Heart left ventricle (tissue), 13 donors: Measurements from ENCODE around the gene SLC16A5.

Experiments used
- CTCF ChIP-seq, 12 donors: fragments of 200-600 bp; sonication (generic) in 4 of 12; IDR thresholded peaks; one replicate each; pipeline versions ENCODE4 v1.5.0 to v1.8.0; 2018 to 2022; ENCODE audit warnings: antibody characterized with exemption in 12 of 12, mild to moderate bottlenecking in 5 of 12
- POLR2A ChIP-seq, 2 donors: fragments of 450-650 bp; IDR thresholded peaks; one replicate each; pipeline ENCODE4 v1.6.1; 2017; ENCODE audit warnings: antibody characterized with exemption in 2 of 2, mild to moderate bottlenecking in 2 of 2, moderate library complexity in 2 of 2
- donor health status: ischemic (EF 13 %, LVEDD 7.1; RV severe dilation, severe dysfunction).
- donor health status: DM: no; HTN: yes; CAD: no.
- donor health status: DM: no; HTN: no; CAD: no.
- donor health status: ischemic (EF 25% LVEDD 6.9; RV normal size, moderate dysfunction).
- donor health status: ischemic (EF 25% LVEDD 5.7; RV mildly dilated, moderate dysfunction).
- donor health status: ischemic (EF 35%, LVEDD 5.7; RV mildly dilated, moderate dysfunction).
- donor health status: nonischemic (EF 11% LVEDD 7.7; RV severe dilation, severe dysfunction).
- donor health status: DM: yes; HTN: yes; CAD: no.
- donor health status: PGD.
- donor health status: ischemic (EF 29% LVEDD 5.4; RV normal size, mild dysfunction).
- donor health status: nonischemic (EF 23%, LVEDD 6.1; RV moderate dilation, normal function).

DNA sequence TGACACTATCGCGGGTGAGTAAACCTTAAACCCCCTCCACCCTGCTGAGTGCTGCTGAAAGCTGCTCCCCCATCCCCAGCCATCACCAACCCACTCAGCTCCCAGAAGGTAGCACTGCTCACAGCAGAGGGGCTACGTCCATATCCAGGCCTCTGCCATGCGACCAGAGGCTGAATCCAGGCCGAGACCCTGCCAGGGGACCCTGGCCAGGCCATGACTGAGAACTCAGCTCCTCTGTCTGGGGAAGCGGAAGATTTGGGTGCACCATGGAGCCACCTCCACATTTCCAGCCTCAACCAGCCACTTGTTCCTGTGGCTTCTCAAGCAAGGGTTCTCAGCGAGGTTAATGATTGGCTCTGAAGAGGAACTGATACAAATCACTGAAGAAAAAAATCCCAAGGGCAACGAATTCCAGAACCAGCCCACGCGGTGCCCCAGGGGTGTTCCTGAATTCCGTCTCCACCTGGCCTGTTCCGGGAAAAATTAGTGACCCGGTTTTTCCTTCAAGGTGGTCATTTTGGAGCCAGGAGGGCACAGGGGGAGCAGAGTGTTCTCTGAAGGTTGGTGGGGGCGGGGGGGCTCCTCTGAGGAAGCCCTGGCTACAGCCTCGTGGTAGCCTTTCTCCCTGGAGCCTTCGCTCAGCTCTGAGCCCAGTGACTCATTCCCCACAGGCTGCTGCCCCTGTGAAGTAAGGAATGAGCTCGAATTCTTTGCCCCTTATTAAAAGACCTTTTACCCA lies 9.3 kb upstream of the SLC16A5 start:
- TF ChIP-seq CTCF (IDR thresholded peaks at IDR 0.05) (no peak), POLR2A (IDR thresholded peaks at IDR 0.05) (no peak)
